MCF 10A (cell line): Measurements from ENCODE around the gene TSC1. TPM values are rescaled to one million over a fixed set of nuclear protein-coding genes. Genes with fewer than 3 reads are reported as not detected.

Experiments
- BruUV-seq: library from RNA; stranded (reverse); fragments of 400-500 nt; replicated peaks from 2 replicates; lab custom pipeline; 2021; lab: Mats Ljungman, UMichigan
- CTCF ChIA-PET: fragments of 300-600 bp; sonication (Branson Sonifier 250); formaldehyde crosslinking; extraction: SDS; loops from one replicate; lab custom pipeline; 2021; ENCODE audit warnings: antibody characterized with exemption, inconsistent platforms; lab: Yijun Ruan, JAX
- POLR2A ChIA-PET: fragments of 300-600, 350-650 bp; sonication (Branson Sonifier 250); formaldehyde crosslinking; extraction: SDS; loops from one replicate; lab custom pipeline; 2020; ENCODE audit warnings: antibody characterized with exemption, inconsistent platforms; lab: Yijun Ruan, JAX
- DNase-seq: peaks from one replicate; pipeline ENCODE4 v3.0.0-alpha.2; 2018; ENCODE audit not compliant: unreplicated experiment
- H3K27ac Mint-ChIP-seq: one replicate; pipeline ENCODE4 v1.8.0; 2022; ENCODE audit warnings: mild to moderate bottlenecking, low read depth, mixed read lengths; ENCODE audit not compliant: unreplicated experiment
- H3K27me3 Mint-ChIP-seq: one replicate; pipeline ENCODE4 v1.8.0; 2022; ENCODE audit warnings: mixed read lengths; ENCODE audit not compliant: insufficient read depth, unreplicated experiment
- H3K36me3 Mint-ChIP-seq: one replicate; pipeline ENCODE4 v1.8.0; 2022; ENCODE audit warnings: mild to moderate bottlenecking, moderate library complexity, mixed read lengths; ENCODE audit not compliant: insufficient read depth, unreplicated experiment
- H3K4me1 Mint-ChIP-seq: one replicate; pipeline ENCODE4 v1.8.0; 2022; ENCODE audit warnings: mixed read lengths; ENCODE audit not compliant: insufficient read depth, unreplicated experiment
- H3K4me3 Mint-ChIP-seq: one replicate; pipeline ENCODE4 v1.8.0; 2022; ENCODE audit warnings: mild to moderate bottlenecking, moderate library complexity, mixed read lengths; ENCODE audit not compliant: unreplicated experiment
- H3K9me3 Mint-ChIP-seq: one replicate; pipeline ENCODE4 v1.8.0; 2022; ENCODE audit warnings: mixed read lengths; ENCODE audit not compliant: unreplicated experiment
- intact Hi-C: fragments of 100-400 bp; cut with micrococcal nuclease; formaldehyde crosslinking; loops from 2 replicates; pipeline ENCODE4 v1.14.1; 2022
- total RNA-seq: library from RNA; stranded (reverse); gene quantifications from 2 replicates; pipeline ENCODE4 v1.2.3, GENCODE V29; 2022
- TF ChIP-seq, protein P1 (sequence below): fragments of 200-600 bp; IDR thresholded peaks from one replicate; pipeline ENCODE4 v1.8.0; 2022; ENCODE audit warnings: antibody characterized with exemption, mild to moderate bottlenecking; ENCODE audit not compliant: unreplicated experiment

Gene TSC1
- total RNA-seq, 1 experiment from 2014 or later = 36.6 TPM

DNA sequence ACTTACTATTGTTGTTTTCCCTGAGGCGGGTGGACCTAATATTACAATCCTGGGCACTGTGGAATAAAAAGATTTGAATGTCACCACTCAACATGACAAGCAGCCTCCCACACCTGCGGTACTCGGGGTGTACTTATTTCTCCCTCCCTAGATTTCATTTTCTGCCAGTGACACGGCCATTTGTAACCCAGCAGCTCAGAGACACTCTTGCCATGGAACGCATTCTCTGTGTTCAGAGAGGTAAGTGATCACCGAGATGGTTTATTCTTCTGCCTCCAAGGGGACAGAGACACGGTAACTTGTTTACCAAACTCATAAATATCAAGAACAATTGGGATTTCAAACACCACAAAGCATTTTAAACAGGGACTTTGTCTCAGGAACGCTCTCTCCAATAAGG, 77.5 kb downstream of the TSC1 start:
- no peaks in the 10 kb centered on the region for H3K36me3 Mint-ChIP-seq
- POLR2A ChIA-PET = no interaction called here
- intact Hi-C loops = no loop called here

DNA sequence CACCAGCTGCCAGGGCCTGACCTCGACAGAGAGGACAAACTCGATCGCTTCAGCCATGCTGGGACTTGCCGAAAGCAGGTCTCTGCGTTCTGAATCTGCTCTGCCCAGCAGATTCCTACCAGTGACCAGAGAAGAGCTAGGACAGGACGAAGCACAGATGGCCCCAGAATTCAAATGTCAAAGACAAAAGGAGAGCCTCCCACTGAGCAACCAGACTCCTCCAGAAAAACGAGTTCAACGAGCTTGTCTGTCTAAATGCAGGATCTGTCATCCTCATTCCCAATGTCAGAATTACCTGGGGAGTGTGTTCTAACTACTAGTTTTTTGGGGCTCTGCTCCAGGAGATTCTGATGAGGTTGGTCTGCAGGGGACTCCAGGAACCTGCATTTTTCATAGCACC, 79.7 kb downstream of the TSC1 start:
- intact Hi-C loops = no loop called here
- Mint-ChIP-seq H3K27me3 (no peaks in the 10 kb centered on the region), H3K36me3 (no peaks in the 10 kb centered on the region), H3K27ac (no peak overlapping the region), H3K4me3 (no peak overlapping the region), H3K9me3 (no peaks in the 10 kb centered on the region), H3K4me1 (no peaks in the 10 kb centered on the region)
- no peak for DNase-seq
- TF ChIP-seq, protein P1, sequence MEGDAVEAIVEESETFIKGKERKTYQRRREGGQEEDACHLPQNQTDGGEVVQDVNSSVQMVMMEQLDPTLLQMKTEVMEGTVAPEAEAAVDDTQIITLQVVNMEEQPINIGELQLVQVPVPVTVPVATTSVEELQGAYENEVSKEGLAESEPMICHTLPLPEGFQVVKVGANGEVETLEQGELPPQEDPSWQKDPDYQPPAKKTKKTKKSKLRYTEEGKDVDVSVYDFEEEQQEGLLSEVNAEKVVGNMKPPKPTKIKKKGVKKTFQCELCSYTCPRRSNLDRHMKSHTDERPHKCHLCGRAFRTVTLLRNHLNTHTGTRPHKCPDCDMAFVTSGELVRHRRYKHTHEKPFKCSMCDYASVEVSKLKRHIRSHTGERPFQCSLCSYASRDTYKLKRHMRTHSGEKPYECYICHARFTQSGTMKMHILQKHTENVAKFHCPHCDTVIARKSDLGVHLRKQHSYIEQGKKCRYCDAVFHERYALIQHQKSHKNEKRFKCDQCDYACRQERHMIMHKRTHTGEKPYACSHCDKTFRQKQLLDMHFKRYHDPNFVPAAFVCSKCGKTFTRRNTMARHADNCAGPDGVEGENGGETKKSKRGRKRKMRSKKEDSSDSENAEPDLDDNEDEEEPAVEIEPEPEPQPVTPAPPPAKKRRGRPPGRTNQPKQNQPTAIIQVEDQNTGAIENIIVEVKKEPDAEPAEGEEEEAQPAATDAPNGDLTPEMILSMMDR = no peak
- CTCF ChIA-PET = interaction anchor here (0.6 to 0.7 kb wide), 3 partner anchors 13 to 73 kb away, joined by 3 read pairs; no protein-coding TSS in a partner anchor
- BruUV-seq = no TSS peak
- POLR2A ChIA-PET = no interaction called here

More for the DNA sequence above, 77.5 kb downstream of the TSC1 start:
- H3K4me3 Mint-ChIP-seq = no peak overlapping the region
- H3K4me1 Mint-ChIP-seq = peaks cover 7% of the 10 kb centered on the region
- TF ChIP-seq, protein P1 = no peak
- no peaks in the 10 kb centered on the region for H3K9me3 Mint-ChIP-seq
- H3K27me3 Mint-ChIP-seq = no peaks in the 10 kb centered on the region
- H3K27ac Mint-ChIP-seq = no peak overlapping the region
- CTCF ChIA-PET = no interaction called here
- no peak for DNase-seq
- no TSS peak for BruUV-seq

DNA sequence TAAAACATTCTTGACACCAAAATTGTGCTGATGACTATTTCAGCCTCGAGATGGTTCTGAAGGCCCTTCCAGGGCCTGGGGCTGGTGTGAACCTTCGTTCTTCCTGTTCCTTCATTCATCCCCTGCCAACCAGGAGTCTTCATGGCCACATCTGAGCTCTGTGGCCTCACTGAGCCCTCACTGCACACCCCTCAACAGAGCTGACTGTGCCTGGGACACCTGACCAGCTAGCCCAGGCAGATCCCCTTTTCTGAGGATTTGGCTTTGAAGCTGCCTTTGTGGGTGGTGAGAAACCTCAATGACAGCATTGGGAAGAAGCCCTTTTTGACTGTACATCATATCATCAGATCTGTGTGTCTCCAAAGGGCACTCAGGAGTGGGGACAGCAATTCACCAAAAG, 80.1 kb downstream of the TSC1 start:
- TF ChIP-seq, protein P1 = no peak
- Mint-ChIP-seq H3K36me3 (no peaks in the 10 kb centered on the region), H3K27ac (no peak overlapping the region), H3K27me3 (no peaks in the 10 kb centered on the region), H3K4me3 (no peak overlapping the region), H3K4me1 (no peaks in the 10 kb centered on the region), H3K9me3 (no peaks in the 10 kb centered on the region)
- ChIA-PET CTCF (interaction anchor here (0.6 to 0.7 kb wide), 3 partner anchors 11 to 73 kb away, joined by 3 read pairs; no protein-coding TSS in a partner anchor), POLR2A (no interaction called here)
- no TSS peak for BruUV-seq
- DNase-seq = no peak
- intact Hi-C loops = no loop called here

DNA sequence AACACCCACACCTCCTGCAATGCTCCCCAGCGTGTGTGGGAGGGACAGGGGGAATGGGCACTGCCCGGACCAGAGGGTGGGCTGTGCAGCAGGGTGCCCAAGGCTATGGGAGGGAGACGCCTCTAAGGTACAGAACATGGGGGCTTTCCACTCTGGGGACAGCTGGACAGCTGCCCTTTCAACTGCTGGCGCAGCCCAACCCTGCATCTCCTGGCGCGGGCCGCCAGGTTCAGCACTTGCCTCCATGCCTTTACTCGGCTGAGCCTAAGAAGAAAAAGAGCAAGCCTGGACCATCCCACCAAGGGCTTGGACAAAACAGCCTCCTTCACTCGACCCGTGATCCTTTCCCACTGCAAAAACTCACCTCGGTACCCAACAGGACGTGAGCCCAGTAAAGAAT, 81.3 kb downstream of the TSC1 start:
- TF ChIP-seq, protein P1 = no peak
- ChIA-PET CTCF (no interaction called here), POLR2A (interaction anchor here (0.7 kb wide), 1 partner anchor 275 kb away, joined by 3 read pairs; no protein-coding TSS in a partner anchor)
- H3K27me3 Mint-ChIP-seq = no peaks in the 10 kb centered on the region
- no peak for DNase-seq
- no peak overlapping the region for H3K4me3 Mint-ChIP-seq
- H3K27ac Mint-ChIP-seq = no peak overlapping the region
- intact Hi-C loops = no loop called here
- no TSS peak for BruUV-seq
- no peaks in the 10 kb centered on the region for H3K4me1 Mint-ChIP-seq
- H3K9me3 Mint-ChIP-seq = no peaks in the 10 kb centered on the region
- H3K36me3 Mint-ChIP-seq = no peaks in the 10 kb centered on the region
